Stimulated activated memory B cell treated with anti-CD40 and anti-IgM and Interleukin-4, amounts not matched to agents 10 μg/mL and 1 μg/mL and 100 μg/mL, for 72 hours (primary cell): Measurements from ENCODE around the gene TPCN2.
"Not testable (repeated sequence)": the region's sequence is repeated elsewhere in the genome, so short reads cannot be mapped to it uniquely, and the experiment has no call there.

Experiments used
- ATAC-seq: fragments of 150-1000 bp; cut with Tn5 transposase; 2 replicates; pipeline ENCODE4 v1.10.0; 2021
- H3K27ac Mint-ChIP-seq: one replicate; pipeline ENCODE4 v1.8.0; 2022; ENCODE audit warnings: mild to moderate bottlenecking, mixed read lengths
- H3K27me3 Mint-ChIP-seq: one replicate; pipeline ENCODE4 v1.8.0; 2022; ENCODE audit warnings: mixed read lengths
- H3K36me3 Mint-ChIP-seq: one replicate; pipeline ENCODE4 v1.8.0; 2022; ENCODE audit warnings: mixed read lengths
- H3K4me1 Mint-ChIP-seq: one replicate; pipeline ENCODE4 v1.8.0; 2022; ENCODE audit warnings: mixed read lengths
- H3K4me3 Mint-ChIP-seq: one replicate; pipeline ENCODE4 v1.8.0; 2022; ENCODE audit warnings: mild to moderate bottlenecking, moderate library complexity, mixed read lengths
- H3K9me3 Mint-ChIP-seq: one replicate; pipeline ENCODE4 v1.8.0; 2022; ENCODE audit warnings: mixed read lengths

Gene TPCN2

GRCh38 chr11:69122630-69123431 is 74.1 kb downstream of the TPCN2 start:
- peaks cover 35% of the 10 kb centered on the region for H3K4me1 Mint-ChIP-seq
- peaks cover 8% of the 10 kb centered on the region for H3K9me3 Mint-ChIP-seq
- H3K27ac Mint-ChIP-seq, result peak overlapping the region; percentile 52
- peak; percentile 88 for ATAC-seq
- H3K27me3 Mint-ChIP-seq, result peaks cover 8% of the 10 kb centered on the region
- no peaks in the 10 kb centered on the region for H3K36me3 Mint-ChIP-seq
- peak overlapping the region; percentile 56 for H3K4me3 Mint-ChIP-seq

- Mint-ChIP-seq H3K4me1 (peaks cover 35% of the 10 kb centered on the region), H3K27ac (no peak overlapping the region), H3K27me3 (peaks cover 8% of the 10 kb centered on the region), H3K9me3 (peaks cover 11% of the 10 kb centered on the region), H3K36me3 (peaks cover 1% of the 10 kb centered on the region), H3K4me3 (peak overlapping the region; percentile 16)
- peak; percentile 62 for ATAC-seq
Measured at GRCh38 chr11:69123593-69124545, 75.1 kb downstream of the TPCN2 start.

GRCh38 chr11:69125861-69126260 is 77.1 kb downstream of the TPCN2 start:
- peaks cover 9% of the 10 kb centered on the region for H3K9me3 Mint-ChIP-seq
- H3K4me3 Mint-ChIP-seq, result no peak overlapping the region
- H3K4me1 Mint-ChIP-seq, result peaks cover 34% of the 10 kb centered on the region
- H3K27ac Mint-ChIP-seq, result no peak overlapping the region
- H3K27me3 Mint-ChIP-seq, result peaks cover 8% of the 10 kb centered on the region
- no peak for ATAC-seq
- peaks cover 6% of the 10 kb centered on the region for H3K36me3 Mint-ChIP-seq

- H3K27me3 Mint-ChIP-seq, result peaks cover 5% of the 10 kb centered on the region
- peaks cover 9% of the 10 kb centered on the region for H3K9me3 Mint-ChIP-seq
- H3K27ac Mint-ChIP-seq, result no peak overlapping the region
- peaks cover 6% of the 10 kb centered on the region for H3K36me3 Mint-ChIP-seq
- no peak for ATAC-seq
- no peak overlapping the region for H3K4me3 Mint-ChIP-seq
- H3K4me1 Mint-ChIP-seq, result peaks cover 30% of the 10 kb centered on the region
Measured at GRCh38 chr11:69126286-69126685, 77.6 kb downstream of the TPCN2 start.

DNA sequence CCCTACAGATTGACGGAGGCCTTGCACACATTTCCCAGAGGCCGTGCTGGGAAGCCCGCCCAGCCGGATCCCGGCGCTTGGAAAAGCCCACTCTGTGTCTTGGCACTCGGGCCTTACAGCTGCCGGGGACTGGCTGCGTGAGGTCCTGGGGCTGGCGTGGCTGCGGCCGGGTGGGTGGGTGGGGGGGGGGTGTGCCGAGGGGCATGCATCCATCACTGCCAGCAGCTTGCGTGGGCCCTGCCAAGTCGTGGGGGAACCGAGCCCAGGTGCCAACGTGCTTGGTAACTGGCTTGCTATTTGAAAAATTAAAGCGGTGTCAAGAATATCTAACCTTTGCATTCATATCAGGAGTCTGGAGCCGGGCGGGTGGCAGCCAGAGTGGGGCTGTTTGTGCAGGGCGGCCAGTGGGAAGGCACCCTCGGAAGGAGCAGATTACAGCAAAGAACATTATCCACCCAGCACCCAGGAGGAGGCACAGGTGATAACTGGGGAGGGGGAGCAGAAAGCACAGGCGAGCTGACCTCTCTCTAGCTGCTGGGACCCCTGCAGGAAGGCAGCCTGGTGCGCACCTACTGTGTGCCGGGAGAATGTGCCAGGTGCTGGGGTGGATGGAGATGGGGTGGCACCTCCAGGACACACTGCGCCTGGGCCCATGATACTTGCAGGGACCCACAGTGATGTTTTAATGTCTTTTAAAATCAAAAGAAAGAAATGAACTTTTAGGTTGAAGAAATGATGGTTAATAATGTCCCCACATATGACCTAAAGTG is 78.5 kb downstream of the TPCN2 start:
- Mint-ChIP-seq H3K27me3 (no peaks in the 10 kb centered on the region), H3K9me3 (peaks cover 9% of the 10 kb centered on the region), H3K4me1 (peaks cover 22% of the 10 kb centered on the region), H3K36me3 (peaks cover 6% of the 10 kb centered on the region), H3K27ac (no peak overlapping the region), H3K4me3 (no peak overlapping the region)
- no peak for ATAC-seq

DNA sequence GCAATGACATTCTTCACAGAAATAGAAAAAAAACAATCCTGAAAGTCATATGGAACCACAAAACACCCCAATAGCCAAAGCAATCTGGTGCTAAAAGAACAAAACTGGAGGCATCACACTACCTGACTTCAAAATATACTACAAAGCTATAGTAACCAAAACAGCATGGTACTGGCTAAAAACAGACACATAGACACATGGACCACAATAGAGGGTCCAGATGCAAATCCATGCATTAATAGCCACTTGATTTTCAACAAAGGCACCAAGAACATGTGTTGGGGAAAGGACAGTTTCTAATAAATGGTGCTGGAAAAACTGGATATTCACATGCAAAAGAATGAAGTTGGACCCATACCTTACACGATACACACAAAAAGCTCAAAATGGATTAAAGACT is 79.2 kb downstream of the TPCN2 start:
- H3K36me3 Mint-ChIP-seq, result peaks cover 6% of the 10 kb centered on the region
- H3K9me3 Mint-ChIP-seq, result peaks cover 9% of the 10 kb centered on the region
- H3K4me3 Mint-ChIP-seq, result no peak overlapping the region
- H3K27me3 Mint-ChIP-seq, result no peaks in the 10 kb centered on the region
- ATAC-seq, result no peak
- no peak overlapping the region for H3K27ac Mint-ChIP-seq
- peaks cover 16% of the 10 kb centered on the region for H3K4me1 Mint-ChIP-seq

DNA sequence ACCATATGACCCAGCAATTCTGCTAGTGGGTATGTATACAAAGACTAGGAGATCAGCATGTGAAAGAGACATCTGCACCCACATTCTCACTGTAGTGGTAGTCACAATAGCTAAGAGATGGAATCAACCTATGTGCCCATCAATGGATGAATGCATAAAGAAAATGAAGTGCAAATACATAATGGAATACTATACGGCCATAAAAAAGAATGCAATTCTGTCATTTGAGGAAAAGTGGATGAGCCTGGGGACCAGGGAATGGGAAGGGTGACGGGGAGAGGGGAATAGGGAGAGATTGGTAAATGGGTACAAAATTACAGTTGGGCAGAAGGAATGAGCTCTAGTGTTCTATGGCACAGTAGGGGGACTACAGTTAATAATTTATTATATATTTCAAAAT is 80.3 kb downstream of the TPCN2 start:
- ATAC-seq, result no peak
- Mint-ChIP-seq H3K4me3 (no peak overlapping the region), H3K4me1 (peaks cover 8% of the 10 kb centered on the region), H3K36me3 (peaks cover 13% of the 10 kb centered on the region), H3K27ac (no peak overlapping the region), H3K27me3 (no peaks in the 10 kb centered on the region), H3K9me3 (peaks cover 10% of the 10 kb centered on the region)

GRCh38 chr11:69129647-69130046 is 80.9 kb downstream of the TPCN2 start:
- H3K36me3 Mint-ChIP-seq, result peaks cover 16% of the 10 kb centered on the region
- H3K27ac Mint-ChIP-seq, result no peak overlapping the region
- H3K4me3 Mint-ChIP-seq, result no peak overlapping the region
- no peaks in the 10 kb centered on the region for H3K27me3 Mint-ChIP-seq
- peaks cover 10% of the 10 kb centered on the region for H3K4me1 Mint-ChIP-seq
- H3K9me3 Mint-ChIP-seq, result peaks cover 12% of the 10 kb centered on the region
- ATAC-seq, result no peak

GRCh38 chr11:69130654-69131053 is 81.9 kb downstream of the TPCN2 start:
- Mint-ChIP-seq H3K4me1 (peaks cover 15% of the 10 kb centered on the region), H3K9me3 (peaks cover 12% of the 10 kb centered on the region), H3K4me3 (no peak overlapping the region), H3K27ac (no peak overlapping the region), H3K27me3 (no peaks in the 10 kb centered on the region), H3K36me3 (peaks cover 22% of the 10 kb centered on the region)
- no peak for ATAC-seq

DNA sequence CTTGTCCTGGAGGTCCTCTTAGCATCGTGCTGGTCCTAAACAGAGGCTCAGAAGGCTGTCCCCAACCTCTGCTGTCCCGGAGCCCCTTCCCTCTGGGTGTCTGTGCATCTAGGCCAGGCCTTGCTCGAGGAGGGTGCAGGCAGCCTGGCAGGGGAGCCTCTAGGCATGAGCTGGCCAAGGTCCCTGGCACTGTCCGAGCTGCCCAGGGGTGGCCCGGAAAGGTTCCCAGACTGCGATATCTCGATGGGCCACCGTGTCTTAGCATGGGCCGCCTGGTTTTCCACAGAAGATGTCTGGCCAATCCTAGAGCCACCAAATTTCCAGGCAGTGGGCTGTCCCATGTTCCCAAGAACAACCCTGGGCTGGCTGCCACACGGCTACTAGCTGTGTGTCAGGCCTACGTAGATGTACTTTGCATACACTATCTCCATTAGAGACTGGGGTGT is 82.4 kb downstream of the TPCN2 start:
- no peak for ATAC-seq
- Mint-ChIP-seq H3K9me3 (peaks cover 15% of the 10 kb centered on the region), H3K27me3 (no peaks in the 10 kb centered on the region), H3K4me1 (peaks cover 20% of the 10 kb centered on the region), H3K27ac (no peak overlapping the region), H3K36me3 (peaks cover 26% of the 10 kb centered on the region), H3K4me3 (no peak overlapping the region)

DNA sequence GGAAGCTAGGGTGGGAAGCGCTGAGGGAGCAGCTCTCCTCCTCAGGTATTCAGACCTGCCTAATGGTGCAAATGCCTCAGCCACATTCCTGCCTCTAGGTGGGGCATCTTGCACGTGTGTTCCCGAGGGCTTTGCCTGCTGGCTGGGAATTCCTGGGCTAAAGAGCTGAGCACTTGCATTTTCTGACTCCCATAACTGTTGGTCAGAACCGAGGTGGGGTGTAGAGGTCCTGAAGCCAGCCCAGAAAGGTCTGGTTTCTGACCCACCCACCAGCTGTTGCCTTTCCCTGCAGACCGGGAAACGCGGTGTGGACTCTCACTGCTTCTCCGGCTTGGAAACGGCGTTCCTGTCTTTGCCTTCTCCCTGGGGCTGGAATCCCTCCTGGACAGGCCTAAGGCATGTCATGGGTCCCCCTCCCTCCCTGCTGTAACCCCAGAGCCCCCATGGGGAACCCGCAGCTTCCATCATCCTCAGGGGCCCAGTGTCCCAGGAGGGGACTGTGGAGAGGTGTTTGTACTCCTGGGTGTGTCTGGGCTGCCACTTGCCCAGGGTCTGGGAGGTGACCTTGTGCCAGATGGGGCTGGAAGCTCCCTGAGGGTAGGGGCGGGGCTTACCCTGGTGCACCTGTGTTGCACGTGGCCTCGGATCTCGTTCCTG is 83.0 kb downstream of the TPCN2 start:
- no peak overlapping the region for H3K4me3 Mint-ChIP-seq
- peaks cover 29% of the 10 kb centered on the region for H3K36me3 Mint-ChIP-seq
- H3K27me3 Mint-ChIP-seq, result no peaks in the 10 kb centered on the region
- H3K4me1 Mint-ChIP-seq, result peaks cover 24% of the 10 kb centered on the region
- ATAC-seq, result no peak
- H3K9me3 Mint-ChIP-seq, result peaks cover 18% of the 10 kb centered on the region
- H3K27ac Mint-ChIP-seq, result no peak overlapping the region

DNA sequence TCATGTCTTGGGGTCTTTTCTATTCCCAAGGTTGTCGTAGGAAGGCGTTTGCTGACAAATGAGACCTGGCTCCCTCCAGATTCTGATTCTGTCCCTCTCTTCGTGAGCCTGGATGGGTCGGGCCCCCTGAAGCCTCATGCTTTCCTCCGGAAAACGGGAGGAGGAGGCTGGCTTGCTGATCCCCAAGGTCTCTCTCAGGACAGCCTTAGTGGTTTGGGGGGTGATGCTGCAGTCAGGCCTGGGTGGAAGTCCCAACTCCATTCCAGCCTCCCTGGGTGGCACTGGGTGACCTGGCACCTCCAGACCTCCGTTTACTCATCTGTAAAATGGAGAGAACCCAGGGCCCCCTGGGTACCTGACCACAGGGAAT is 83.6 kb downstream of the TPCN2 start:
- Mint-ChIP-seq H3K9me3 (peaks cover 18% of the 10 kb centered on the region), H3K36me3 (peaks cover 29% of the 10 kb centered on the region), H3K27me3 (no peaks in the 10 kb centered on the region), H3K4me1 (peaks cover 24% of the 10 kb centered on the region), H3K4me3 (no peak overlapping the region), H3K27ac (no peak overlapping the region)
- no peak for ATAC-seq

DNA sequence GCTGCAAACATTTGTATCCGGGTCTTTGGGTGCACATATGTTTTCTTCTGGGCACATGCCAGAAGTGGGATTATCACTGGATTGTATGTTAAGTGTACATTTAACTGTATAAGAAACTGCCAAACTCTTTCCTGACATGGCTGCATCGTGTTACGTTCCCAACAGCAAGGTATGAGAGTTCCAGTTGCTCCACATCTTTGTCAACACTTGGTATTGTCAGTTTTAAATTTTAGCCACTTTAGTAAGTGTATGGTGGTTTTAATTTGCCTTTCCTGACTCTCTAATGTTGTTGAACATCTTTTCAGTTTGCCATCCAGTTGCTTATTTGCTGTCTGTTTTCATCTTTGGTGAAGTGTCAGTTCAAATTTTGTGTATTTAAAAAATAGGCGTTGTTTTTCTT is 84.5 kb downstream of the TPCN2 start:
- Mint-ChIP-seq H3K27ac (peak overlapping the region; percentile 53), H3K27me3 (no peaks in the 10 kb centered on the region), H3K4me1 (peaks cover 24% of the 10 kb centered on the region), H3K36me3 (peaks cover 30% of the 10 kb centered on the region), H3K4me3 (no peak overlapping the region), H3K9me3 (peaks cover 13% of the 10 kb centered on the region)
- no peak for ATAC-seq

- H3K27me3 Mint-ChIP-seq, H3K9me3 Mint-ChIP-seq, H3K4me3 Mint-ChIP-seq: not testable (repeated sequence)
- Mint-ChIP-seq H3K27ac (peak overlapping the region; percentile 53), H3K4me1 (peaks cover 24% of the 10 kb centered on the region), H3K36me3 (peaks cover 35% of the 10 kb centered on the region)
- ATAC-seq, result peak; percentile 90
Measured at GRCh38 chr11:69134182-69134581, 85.5 kb downstream of the TPCN2 start.
